Choroid plexus epithelial cell (primary cell): ENCODE data around the gene TMEM236.
A peak's percentile ranks its signal among the peaks of the same experiment; 100 is the strongest.

Experiments
- DNase-seq: peaks from one replicate; pipeline ENCODE4 v3.0.0-alpha.2; 2010; ENCODE audit warnings: low read depth
- H3K4me3 ChIP-seq: 2 replicates; pipeline ENCODE4 v1.5.1; 2011; ENCODE audit warnings: low read depth, mild to moderate bottlenecking, control low read depth, low read length, moderate library complexity
- CTCF ChIP-seq: conservative IDR thresholded peaks from 2 replicates; pipeline ENCODE4 v1.5.1; 2011; ENCODE audit warnings: low read depth, mild to moderate bottlenecking, control low read depth, inconsistent platforms, low read length, moderate library complexity

Gene TMEM236

DNA sequence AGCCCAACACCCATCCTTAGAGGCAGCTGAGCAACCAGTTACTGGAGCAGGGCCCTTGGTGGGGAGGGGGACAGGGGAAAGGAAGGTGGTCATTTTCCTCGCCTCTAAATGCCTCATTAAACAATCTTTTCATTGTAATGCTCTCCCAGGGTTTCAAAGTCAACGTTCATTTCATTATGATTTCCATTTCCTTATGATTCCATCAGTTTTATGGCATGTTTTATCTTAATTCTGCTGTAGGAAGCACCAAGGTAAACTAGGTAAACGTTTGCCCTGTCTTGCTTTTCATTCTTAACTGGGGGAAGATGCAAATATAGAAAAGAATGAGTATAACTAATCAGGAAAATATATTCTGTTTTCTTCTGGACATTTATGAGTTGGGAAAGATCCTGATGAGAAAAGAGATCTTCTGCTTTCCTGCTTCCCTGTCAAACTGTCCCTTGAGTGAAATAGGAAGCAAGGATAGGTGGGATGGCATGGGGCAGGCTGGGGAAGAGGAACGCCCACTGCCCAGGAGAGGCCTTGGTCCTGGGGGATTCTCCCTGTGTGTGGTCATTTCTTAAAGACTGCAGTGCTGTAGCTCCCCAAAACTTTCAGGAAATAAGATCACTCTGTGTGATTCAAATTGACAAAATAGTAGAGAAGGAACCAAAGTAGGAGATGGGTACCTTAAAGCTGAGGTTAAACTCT, 20.5 kb upstream of the TMEM236 start:
- no peak for DNase-seq
- TF ChIP-seq CTCF: no peak
- H3K4me3 ChIP-seq: no peak overlapping the region

- no peak for TF ChIP-seq CTCF
- no peak overlapping the region for H3K4me3 ChIP-seq
- no peak for DNase-seq
Measured at GRCh38 chr10:17733620-17734019, 18.4 kb upstream of the TMEM236 start.

DNA sequence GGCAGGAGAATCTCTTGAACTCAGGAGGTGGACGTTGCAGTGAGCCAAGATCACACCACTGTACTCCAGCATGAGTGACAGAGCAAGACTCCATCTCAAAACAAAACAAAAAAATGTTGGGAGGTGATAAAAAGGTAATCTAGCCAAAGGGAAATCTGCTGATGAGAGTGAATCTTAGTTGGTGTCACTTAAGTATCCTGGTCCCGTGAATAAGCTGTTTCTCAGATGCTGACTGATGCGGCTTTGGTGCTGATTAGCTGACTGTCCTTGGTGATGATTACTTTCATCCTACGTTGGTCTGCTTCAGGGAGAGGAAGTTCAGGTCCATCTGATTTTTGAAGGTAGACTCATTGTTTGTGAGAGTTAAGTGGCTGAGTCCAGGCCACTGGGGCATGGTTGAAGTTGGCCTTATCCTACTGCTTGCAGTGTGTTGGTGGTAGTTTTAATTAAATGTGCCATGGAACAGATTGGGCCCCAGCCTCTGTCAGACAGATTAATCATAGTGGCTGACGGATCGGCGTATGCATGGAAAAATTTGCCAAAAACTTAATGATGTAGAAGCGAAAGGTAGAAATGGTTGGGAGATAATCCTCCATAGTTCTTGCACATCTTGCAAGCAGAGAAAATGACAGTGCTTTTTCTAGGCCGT, 17.4 kb upstream of the TMEM236 start:
- TF ChIP-seq CTCF: no peak
- no peak for DNase-seq
- no peak overlapping the region for H3K4me3 ChIP-seq

- TF ChIP-seq CTCF: no peak
- DNase-seq: no peak
- H3K4me3 ChIP-seq: no peak overlapping the region
Measured at GRCh38 chr10:17735166-17735941, 16.6 kb upstream of the TMEM236 start.

GRCh38 chr10:17736223-17736622, 15.8 kb upstream of the TMEM236 start:
- no peak overlapping the region for H3K4me3 ChIP-seq
- DNase-seq: no peak
- TF ChIP-seq CTCF: peak; percentile 20

DNA sequence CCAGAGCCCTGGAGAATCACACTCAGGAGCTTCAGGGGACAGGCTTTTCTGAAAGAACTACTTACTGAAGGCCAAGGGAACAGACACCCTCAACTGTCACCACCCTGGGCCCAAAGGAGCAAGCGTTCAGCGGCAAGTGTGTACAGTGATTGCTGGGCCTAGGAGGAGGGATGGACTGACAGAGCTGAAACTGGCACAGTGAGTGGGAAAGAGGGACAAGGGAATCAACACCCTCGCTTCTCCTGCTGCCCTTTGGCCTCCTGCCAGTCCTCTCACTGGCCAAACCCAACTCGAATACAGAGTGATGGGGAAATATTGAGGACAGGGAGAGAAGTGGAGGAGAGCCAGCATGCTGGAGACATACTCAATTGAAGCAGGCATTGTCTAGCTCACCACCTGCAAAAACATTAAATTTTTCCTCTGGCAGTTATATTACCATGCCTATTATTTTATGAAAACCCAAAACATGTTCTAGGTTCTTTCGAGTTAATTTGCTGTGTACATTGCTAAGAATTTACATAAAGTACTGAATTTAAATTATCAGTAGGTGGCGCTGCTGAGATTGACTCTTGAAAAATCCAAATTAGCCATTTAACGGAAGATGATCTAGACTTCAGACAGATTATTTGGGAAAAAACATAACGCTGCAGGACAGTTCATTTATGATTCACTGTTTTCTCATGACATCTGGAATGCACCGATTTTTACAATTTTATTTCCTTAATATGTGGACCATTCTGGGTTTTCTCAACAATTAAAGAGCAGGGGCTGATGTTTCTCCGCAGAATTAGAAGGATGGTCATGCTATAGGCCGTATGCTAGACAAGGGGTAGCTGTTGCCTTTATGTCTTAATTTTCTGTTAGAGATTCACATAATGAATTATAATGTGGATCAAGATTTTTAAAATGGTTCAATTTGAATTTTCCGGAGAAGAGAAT, 14.7 kb upstream of the TMEM236 start:
- H3K4me3 ChIP-seq: no peak overlapping the region
- peak; percentile 52 for TF ChIP-seq CTCF
- peak; percentile 69 for DNase-seq
